Loucy (cell line): ENCODE measurements around the gene PCID2.

Source experiments
- H2AFZ ChIP-seq: fragments of 200-600 bp; sonication (generic); 2 replicates; pipeline ENCODE4 v1.6.0; 2016; ENCODE audit warnings: antibody characterized with exemption, mild to moderate bottlenecking, low read length, moderate library complexity
- H3F3A ChIP-seq: fragments of 200-600 bp; 2 replicates; pipeline ENCODE4 v1.6.0; 2016; ENCODE audit warnings: antibody characterized with exemption, low read depth, mild to moderate bottlenecking
- H3K27me3 ChIP-seq: fragments of 200-600 bp; sonication (generic); 2 replicates; pipeline ENCODE4 v1.6.1; 2014; ENCODE audit warnings: low read length, mild to moderate bottlenecking; ENCODE audit not compliant: insufficient read depth, poor library complexity, severe bottlenecking
- H3K36me3 ChIP-seq: fragments of 200-600 bp; sonication (generic); 2 replicates; pipeline ENCODE4 v1.6.1; 2016; ENCODE audit warnings: low read length; ENCODE audit not compliant: insufficient read depth
- H3K4me1 ChIP-seq: fragments of 200-600 bp; sonication (generic); 2 replicates; pipeline ENCODE4 v1.5.1; 2014; ENCODE audit warnings: low read length, mild to moderate bottlenecking; ENCODE audit not compliant: insufficient read depth, poor library complexity, severe bottlenecking
- H3K4me2 ChIP-seq: fragments of 200-600 bp; sonication (generic); 2 replicates; pipeline ENCODE4 v1.6.0; 2014; ENCODE audit warnings: antibody characterized with exemption, low read length, low read depth, mild to moderate bottlenecking; ENCODE audit not compliant: poor library complexity, severe bottlenecking
- H3K4me3 ChIP-seq: fragments of 200-600 bp; sonication (generic); 2 replicates; pipeline ENCODE4 v1.5.1; 2014; ENCODE audit warnings: low read length, mild to moderate bottlenecking, mixed read lengths; ENCODE audit not compliant: poor library complexity, severe bottlenecking
- H3K79me2 ChIP-seq: fragments of 200-600 bp; sonication (generic); 2 replicates; pipeline ENCODE4 v1.6.1; 2014; ENCODE audit warnings: low read length; ENCODE audit not compliant: insufficient read depth
- H3K9ac ChIP-seq: fragments of 200-600 bp; sonication (generic); 2 replicates; pipeline ENCODE4 v1.6.0; 2014; ENCODE audit warnings: mild to moderate bottlenecking, low read depth, low read length, moderate library complexity; ENCODE audit not compliant: poor library complexity, severe bottlenecking
- H3K9me2 ChIP-seq: fragments of 200-600 bp; sonication (generic); replicated peaks from 2 replicates; pipeline ENCODE4 v1.6.1; 2016; ENCODE audit warnings: low read depth, low read length, mixed read lengths
- H3K9me3 ChIP-seq: fragments of 200-600 bp; sonication (generic); 2 replicates; pipeline ENCODE4 v1.6.1; 2014; ENCODE audit warnings: mild to moderate bottlenecking, antibody characterized with exemption, low read length, low read depth; ENCODE audit not compliant: insufficient read depth
- H4K20me1 ChIP-seq: fragments of 200-600 bp; sonication (generic); 2 replicates; pipeline ENCODE4 v1.6.0; 2014; ENCODE audit warnings: antibody characterized with exemption, low read length, mild to moderate bottlenecking; ENCODE audit not compliant: insufficient read depth, poor library complexity, severe bottlenecking
- CTCF ChIP-seq: fragments of 200-600 bp; sonication (generic); conservative IDR thresholded peaks from 2 replicates; pipeline ENCODE4 v1.5.1; 2014; ENCODE audit warnings: mild to moderate bottlenecking, antibody characterized with exemption, low read length
- EZH2phosphoT487 ChIP-seq: fragments of 200-600 bp; IDR thresholded peaks from 2 replicates; pipeline ENCODE4 v1.6.1; 2018; ENCODE audit warnings: antibody characterized with exemption, mild to moderate bottlenecking, moderate library complexity, borderline replicate concordance

PCID2 gene

DNA sequence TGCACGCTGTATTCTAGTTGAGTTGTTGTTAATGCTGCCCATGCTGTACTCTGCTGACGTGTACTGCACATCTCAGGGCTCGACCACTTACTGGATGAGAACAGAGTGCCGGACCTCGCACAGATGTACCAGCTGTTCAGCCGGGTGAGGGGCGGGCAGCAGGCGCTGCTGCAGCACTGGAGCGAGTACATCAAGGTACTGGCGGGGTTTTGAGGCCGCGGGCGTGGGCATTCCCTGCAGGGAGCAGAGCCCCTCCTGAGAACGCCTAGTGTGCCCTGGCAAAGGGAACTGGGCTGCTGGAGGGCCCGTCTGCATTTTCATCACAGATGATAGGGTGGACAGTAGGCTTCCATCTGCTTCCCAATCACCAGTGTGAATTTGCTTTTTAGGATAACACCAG is 30.9 kb upstream of the PCID2 start:
- no peaks in the 10 kb centered on the region for H3K79me2 ChIP-seq
- no peaks in the 10 kb centered on the region for H3K9me2 ChIP-seq
- H3K4me3 ChIP-seq = no peak overlapping the region
- TF ChIP-seq CTCF (no peak), EZH2phosphoT487 (no peak)
- H4K20me1 ChIP-seq = no peaks in the 10 kb centered on the region
- H3K4me2 ChIP-seq = no peak overlapping the region
- H3K27me3 ChIP-seq = no peaks in the 10 kb centered on the region
- H3K36me3 ChIP-seq = peaks cover 50% of the 10 kb centered on the region; the same call in 1 of the 2 replicates
- H3K9ac ChIP-seq = no peak overlapping the region
- no peak overlapping the region for H2AFZ ChIP-seq
- no peaks in the 10 kb centered on the region for H3K9me3 ChIP-seq
- H3K4me1 ChIP-seq = no peaks in the 10 kb centered on the region
- no peaks in the 10 kb centered on the region for H3F3A ChIP-seq

- Histone ChIP-seq H3F3A (no peaks in the 10 kb centered on the region), H3K9me2 (no peaks in the 10 kb centered on the region), H3K4me3 (no peak overlapping the region), H4K20me1 (no peaks in the 10 kb centered on the region), H3K4me1 (no peaks in the 10 kb centered on the region), H3K9me3 (no peaks in the 10 kb centered on the region), H3K27me3 (no peaks in the 10 kb centered on the region), H3K79me2 (no peaks in the 10 kb centered on the region), H2AFZ (no peak overlapping the region), H3K9ac (no peak overlapping the region), H3K4me2 (no peak overlapping the region), H3K36me3 (peaks cover 50% of the 10 kb centered on the region; the same call in 1 of the 2 replicates)
- TF ChIP-seq EZH2phosphoT487 = no peak
- no peak for TF ChIP-seq CTCF
Measured at GRCh38 chr13:113238536-113238935, 30.1 kb upstream of the PCID2 start.

GRCh38 chr13:113233101-113233500 is 24.6 kb upstream of the PCID2 start:
- Histone ChIP-seq H3K4me1 (no peaks in the 10 kb centered on the region), H3K79me2 (no peaks in the 10 kb centered on the region), H3K4me3 (no peak overlapping the region), H3K9me2 (no peaks in the 10 kb centered on the region), H3K27me3 (no peaks in the 10 kb centered on the region), H3K4me2 (no peak overlapping the region), H3K9ac (no peak overlapping the region), H3K36me3 (peaks cover 50% of the 10 kb centered on the region; the same call in 1 of the 2 replicates), H2AFZ (no peak overlapping the region), H4K20me1 (no peaks in the 10 kb centered on the region), H3K9me3 (no peaks in the 10 kb centered on the region), H3F3A (no peaks in the 10 kb centered on the region)
- no peak for TF ChIP-seq EZH2phosphoT487
- no peak for TF ChIP-seq CTCF
